OCI-LY1 (cell line): ENCODE data around the gene TOMM22.

ENCODE experiments used
- H2AFZ ChIP-seq: fragments of 200-600 bp; sonication (generic), shearing (Covaris generic); 2 replicates; pipeline ENCODE4 v1.6.0; 2014; ENCODE audit warnings: antibody characterized with exemption, mild to moderate bottlenecking, low read length
- H3F3A ChIP-seq: fragments of 200-600 bp; sonication (generic), shearing (Covaris generic); 2 replicates; pipeline ENCODE4 v1.6.0; 2014; ENCODE audit warnings: mild to moderate bottlenecking, antibody characterized with exemption, low read length, moderate library complexity; ENCODE audit not compliant: insufficient read depth
- H3K27ac ChIP-seq: fragments of 200-600 bp; sonication (generic); 2 replicates; pipeline ENCODE4 v1.5.1; 2014; ENCODE audit warnings: low read length, mixed run types, mild to moderate bottlenecking, low read depth; ENCODE audit not compliant: poor library complexity, severe bottlenecking
- H3K27me3 ChIP-seq: fragments of 200-600 bp; sonication (generic); 2 replicates; pipeline ENCODE4 v1.6.0; 2014; ENCODE audit warnings: antibody characterized with exemption, mild to moderate bottlenecking, low read length, moderate library complexity; ENCODE audit not compliant: insufficient read depth
- H3K36me3 ChIP-seq: fragments of 200-600 bp; sonication (generic); 2 replicates; pipeline ENCODE4 v1.6.1; 2014; ENCODE audit warnings: mild to moderate bottlenecking, antibody characterized with exemption, low read length, moderate library complexity, mixed read lengths; ENCODE audit not compliant: insufficient read depth
- H3K4me1 ChIP-seq: fragments of 200-600 bp; sonication (generic); 2 replicates; pipeline ENCODE4 v1.5.1; 2014; ENCODE audit warnings: mild to moderate bottlenecking, low read length, moderate library complexity; ENCODE audit not compliant: insufficient read depth, severe bottlenecking
- H3K4me2 ChIP-seq: fragments of 200-600 bp; sonication (generic), shearing (Covaris generic); 2 replicates; pipeline ENCODE4 v1.6.1; 2014; ENCODE audit warnings: low read length
- H3K4me3 ChIP-seq: fragments of 200-600 bp; sonication (generic); 2 replicates; pipeline ENCODE4 v1.5.1; 2014; ENCODE audit warnings: low read length, low read depth, mild to moderate bottlenecking, mixed read lengths; ENCODE audit not compliant: poor library complexity, severe bottlenecking
- H3K79me2 ChIP-seq: fragments of 200-600 bp; shearing (Covaris generic); 2 replicates; pipeline ENCODE4 v1.6.1; 2016; ENCODE audit warnings: mixed run types, low read length, mixed read lengths; ENCODE audit not compliant: insufficient read depth
- H3K9ac ChIP-seq: fragments of 200-600 bp; sonication (generic), shearing (Covaris generic); 2 replicates; pipeline ENCODE4 v1.6.1; 2014; ENCODE audit warnings: mild to moderate bottlenecking, low read length, mixed read lengths
- H3K9me2 ChIP-seq: fragments of 200-600 bp; sonication (generic), shearing (Covaris generic); 2 replicates; pipeline ENCODE4 v1.6.1; 2014; ENCODE audit warnings: low read depth, mild to moderate bottlenecking, low read length, mixed read lengths
- H3K9me3 ChIP-seq: fragments of 200-600 bp; shearing (Covaris generic); 2 replicates; pipeline ENCODE4 v1.6.1; 2014; ENCODE audit warnings: low read length, mixed read lengths
- H4K20me1 ChIP-seq: fragments of 200-600 bp; sonication (generic), shearing (Covaris generic); 2 replicates; pipeline ENCODE4 v1.6.0; 2016; ENCODE audit warnings: mild to moderate bottlenecking, low read length; ENCODE audit not compliant: insufficient read depth
- EZH2 ChIP-seq: fragments of 200-600 bp; sonication (generic), shearing (Covaris generic); IDR thresholded peaks from 2 replicates; pipeline ENCODE4 v1.8.0; 2017; ENCODE audit warnings: borderline replicate concordance, mixed run types, mild to moderate bottlenecking, antibody characterized with exemption, low read length, moderate library complexity, mixed read lengths
- TF ChIP-seq, protein P1 (sequence below): fragments of 200-600 bp; sonication (generic), shearing (Covaris generic); IDR thresholded peaks from 2 replicates; pipeline ENCODE4 v1.5.1; 2017; ENCODE audit warnings: mild to moderate bottlenecking, antibody characterized with exemption, low read length, moderate library complexity, mixed read lengths

Gene TOMM22

DNA sequence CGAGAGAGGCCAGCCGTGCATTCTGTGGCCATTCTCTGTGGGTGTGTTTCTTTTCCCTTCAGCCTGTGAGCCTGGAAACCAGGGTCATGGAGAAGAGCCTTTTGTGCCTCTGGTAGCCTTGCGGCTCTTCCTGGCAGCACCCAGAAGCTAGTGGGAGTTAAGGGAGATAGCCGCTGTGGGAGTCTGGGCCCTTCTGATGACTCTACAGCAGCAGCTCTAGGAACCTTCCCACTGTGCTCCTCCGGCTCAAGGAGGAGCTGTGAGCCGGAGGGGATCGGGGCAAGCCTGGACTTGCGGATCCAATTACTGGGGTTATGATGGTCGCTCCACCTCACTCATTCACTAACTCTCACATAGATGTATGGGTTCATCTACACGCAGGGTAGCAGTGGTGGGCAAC is 34.5 kb downstream of the TOMM22 start:
- H3K9me3 ChIP-seq: no peaks in the 10 kb centered on the region
- no peak overlapping the region for H3K9ac ChIP-seq
- no peak overlapping the region for H3K27ac ChIP-seq
- no peaks in the 10 kb centered on the region for H3K4me1 ChIP-seq
- no peak overlapping the region for H3K4me2 ChIP-seq
- H3K36me3 ChIP-seq: peaks cover 59% of the 10 kb centered on the region; the same call in 1 of the 2 replicates
- H3K4me3 ChIP-seq: no peak overlapping the region
- H4K20me1 ChIP-seq: no peaks in the 10 kb centered on the region
- no peak overlapping the region for H2AFZ ChIP-seq
- TF ChIP-seq, protein P1, sequence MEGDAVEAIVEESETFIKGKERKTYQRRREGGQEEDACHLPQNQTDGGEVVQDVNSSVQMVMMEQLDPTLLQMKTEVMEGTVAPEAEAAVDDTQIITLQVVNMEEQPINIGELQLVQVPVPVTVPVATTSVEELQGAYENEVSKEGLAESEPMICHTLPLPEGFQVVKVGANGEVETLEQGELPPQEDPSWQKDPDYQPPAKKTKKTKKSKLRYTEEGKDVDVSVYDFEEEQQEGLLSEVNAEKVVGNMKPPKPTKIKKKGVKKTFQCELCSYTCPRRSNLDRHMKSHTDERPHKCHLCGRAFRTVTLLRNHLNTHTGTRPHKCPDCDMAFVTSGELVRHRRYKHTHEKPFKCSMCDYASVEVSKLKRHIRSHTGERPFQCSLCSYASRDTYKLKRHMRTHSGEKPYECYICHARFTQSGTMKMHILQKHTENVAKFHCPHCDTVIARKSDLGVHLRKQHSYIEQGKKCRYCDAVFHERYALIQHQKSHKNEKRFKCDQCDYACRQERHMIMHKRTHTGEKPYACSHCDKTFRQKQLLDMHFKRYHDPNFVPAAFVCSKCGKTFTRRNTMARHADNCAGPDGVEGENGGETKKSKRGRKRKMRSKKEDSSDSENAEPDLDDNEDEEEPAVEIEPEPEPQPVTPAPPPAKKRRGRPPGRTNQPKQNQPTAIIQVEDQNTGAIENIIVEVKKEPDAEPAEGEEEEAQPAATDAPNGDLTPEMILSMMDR: no peak
- TF ChIP-seq EZH2: no peak
- H3F3A ChIP-seq: no peaks in the 10 kb centered on the region
- H3K9me2 ChIP-seq: no peaks in the 10 kb centered on the region
- H3K27me3 ChIP-seq: no peaks in the 10 kb centered on the region
- H3K79me2 ChIP-seq: peaks cover 27% of the 10 kb centered on the region

DNA sequence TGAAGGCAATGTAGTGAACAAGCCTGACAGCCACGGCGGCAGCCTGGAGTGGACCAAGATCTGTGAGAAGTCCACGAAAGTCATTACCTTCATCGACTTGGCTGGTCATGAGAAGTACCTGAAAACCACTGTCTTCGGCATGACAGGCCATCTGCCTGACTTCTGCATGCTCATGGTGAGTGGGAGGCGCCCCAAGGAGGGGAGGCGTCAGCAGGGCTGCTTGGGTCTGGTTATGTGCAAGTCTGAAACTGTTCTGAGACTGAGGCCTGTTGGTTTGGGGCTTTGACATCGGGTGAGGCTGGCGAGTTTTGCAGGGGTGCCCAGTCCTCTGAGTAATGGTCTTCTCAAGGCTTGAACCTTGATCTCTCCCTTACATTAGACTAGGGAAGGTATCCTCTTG is 35.1 kb downstream of the TOMM22 start:
- Histone ChIP-seq H3K9me3 (no peaks in the 10 kb centered on the region), H3K4me2 (no peak overlapping the region), H3K9ac (no peak overlapping the region), H3K36me3 (peaks cover 59% of the 10 kb centered on the region; the same call in 1 of the 2 replicates), H3K27ac (no peak overlapping the region), H3K27me3 (no peaks in the 10 kb centered on the region), H2AFZ (no peak overlapping the region), H3K9me2 (no peaks in the 10 kb centered on the region), H3K4me1 (no peaks in the 10 kb centered on the region), H3F3A (no peaks in the 10 kb centered on the region), H3K4me3 (no peak overlapping the region), H3K79me2 (peaks cover 25% of the 10 kb centered on the region), H4K20me1 (no peaks in the 10 kb centered on the region)
- no peak for TF ChIP-seq EZH2
- TF ChIP-seq, protein P1: no peak

- no peak for TF ChIP-seq EZH2
- TF ChIP-seq, protein P1: no peak
- H3K9me3 ChIP-seq: no peaks in the 10 kb centered on the region
- no peak overlapping the region for H3K4me2 ChIP-seq
- H3K9me2 ChIP-seq: no peaks in the 10 kb centered on the region
- H3K27me3 ChIP-seq: no peaks in the 10 kb centered on the region
- H3F3A ChIP-seq: no peaks in the 10 kb centered on the region
- H2AFZ ChIP-seq: no peak overlapping the region
- H4K20me1 ChIP-seq: no peaks in the 10 kb centered on the region
- H3K27ac ChIP-seq: no peak overlapping the region
- H3K4me3 ChIP-seq: no peak overlapping the region
- no peak overlapping the region for H3K9ac ChIP-seq
- H3K79me2 ChIP-seq: peaks cover 21% of the 10 kb centered on the region
- no peaks in the 10 kb centered on the region for H3K4me1 ChIP-seq
- H3K36me3 ChIP-seq: peaks cover 58% of the 10 kb centered on the region; the same call in 1 of the 2 replicates
Observed at GRCh38 chr22:38717244-38717643, 35.5 kb downstream of the TOMM22 start.
